GM23338 (cell line): ENCODE data around the gene PRKACA. TPM values are rescaled to one million over a fixed set of nuclear protein-coding genes. Genes with fewer than 3 reads are reported as not detected.
"Not testable (repeated sequence)": the region's sequence is repeated elsewhere in the genome, so short reads cannot be mapped to it uniquely, and the experiment has no call there.

ENCODE experiments used
- ATAC-seq: fragments of 200-7000 bp; cut with Tn5 transposase; 3 replicates; pipeline ENCODE4 v1.9.1; 2020
- DNase-seq: peaks from one replicate; pipeline ENCODE4 v3.0.0-alpha.2; 2015; ENCODE audit warnings: low spot score
- H2AFZ ChIP-seq: fragments of 200-600 bp; sonication (generic); 2 replicates; pipeline ENCODE4 v1.8.0; 2016; ENCODE audit warnings: antibody characterized with exemption, mild to moderate bottlenecking, moderate library complexity
- H3F3A ChIP-seq: fragments of 200-600 bp; sonication (generic); replicated peaks from 2 replicates; pipeline ENCODE4 v1.8.0; 2017; ENCODE audit warnings: antibody characterized with exemption, mixed run types, low read depth
- H3K27ac ChIP-seq: fragments of 200-600 bp; sonication (generic); 2 replicates; pipeline ENCODE4 v1.6.1; 2016; ENCODE audit warnings: low read depth
- H3K27me3 ChIP-seq: fragments of 200-600 bp; sonication (generic); 2 replicates; pipeline ENCODE4 v1.8.0; 2016; ENCODE audit warnings: mild to moderate bottlenecking, mixed run types, moderate library complexity; ENCODE audit not compliant: insufficient read depth
- H3K36me3 ChIP-seq: fragments of 200-600 bp; sonication (generic); 2 replicates; pipeline ENCODE4 v1.8.0; 2016; ENCODE audit warnings: mild to moderate bottlenecking; ENCODE audit not compliant: insufficient read depth
- H3K4me1 ChIP-seq: fragments of 200-600 bp; sonication (generic); 2 replicates; pipeline ENCODE4 v1.8.0; 2016; ENCODE audit warnings: mild to moderate bottlenecking, moderate library complexity; ENCODE audit not compliant: insufficient read depth
- H3K4me2 ChIP-seq: fragments of 200-600 bp; sonication (generic); 2 replicates; pipeline ENCODE4 v1.7.1; 2017; ENCODE audit warnings: mixed run types
- H3K4me3 ChIP-seq: fragments of 200-600 bp; sonication (generic); 2 replicates; pipeline ENCODE4 v1.6.1; 2016; ENCODE audit warnings: mixed run types
- H3K79me2 ChIP-seq: fragments of 200-600 bp; sonication (generic); replicated peaks from 2 replicates; pipeline ENCODE4 v1.8.0; 2017; ENCODE audit warnings: mild to moderate bottlenecking; ENCODE audit not compliant: insufficient read depth
- H3K9me2 ChIP-seq: fragments of 200-600 bp; sonication (generic); 2 replicates; pipeline ENCODE4 v1.8.0; 2017; ENCODE audit not compliant: insufficient read depth
- H4K20me1 ChIP-seq: fragments of 200-600 bp; sonication (generic); replicated peaks from 2 replicates; pipeline ENCODE4 v1.8.0; 2017; ENCODE audit warnings: mild to moderate bottlenecking; ENCODE audit not compliant: insufficient read depth
- H3K27ac Mint-ChIP-seq: 2 replicates; pipeline ENCODE4 v1.8.0; 2020; ENCODE audit warnings: inconsistent platforms, mild to moderate bottlenecking, moderate library complexity, mixed read lengths
- H3K27me3 Mint-ChIP-seq: 3 replicates; pipeline ENCODE4 v1.8.0; 2022; ENCODE audit warnings: low read depth, mild to moderate bottlenecking, moderate library complexity, mixed read lengths, inconsistent platforms; ENCODE audit not compliant: insufficient read depth, poor library complexity
- H3K36me3 Mint-ChIP-seq: 3 replicates; pipeline ENCODE4 v1.8.0; 2021; ENCODE audit warnings: low read depth, mild to moderate bottlenecking, inconsistent platforms, moderate library complexity, mixed read lengths
- H3K4me1 Mint-ChIP-seq: 3 replicates; pipeline ENCODE4 v1.8.0; 2020; ENCODE audit warnings: mild to moderate bottlenecking, inconsistent platforms, mixed read lengths
- H3K4me3 Mint-ChIP-seq: 3 replicates; pipeline ENCODE4 v1.8.0; 2021; ENCODE audit warnings: moderate library complexity, mild to moderate bottlenecking, inconsistent platforms, mixed read lengths
- H3K9me3 Mint-ChIP-seq: 3 replicates; pipeline ENCODE4 v1.8.0; 2020; ENCODE audit warnings: moderate library complexity, mild to moderate bottlenecking, inconsistent platforms, mixed read lengths
- CREB1 ChIP-seq: fragments of 250-450 bp; sonication (Bioruptor Pico); IDR thresholded peaks from 2 replicates; pipeline ENCODE4 v1.5.0; 2020; ENCODE audit warnings: low read depth, mild to moderate bottlenecking, moderate library complexity
- ETS1 ChIP-seq: IDR thresholded peaks from 2 replicates; pipeline ENCODE4 v1.6.1; 2016; ENCODE audit warnings: antibody characterized with exemption
- EZH2 ChIP-seq: fragments of 200-600 bp; sonication (generic); IDR thresholded peaks from one replicate; pipeline ENCODE4 v1.8.0; 2017; ENCODE audit warnings: antibody characterized with exemption, mild to moderate bottlenecking, low read depth; ENCODE audit not compliant: unreplicated experiment
- EZH2phosphoT487 ChIP-seq: fragments of 200-600 bp; sonication (generic); IDR thresholded peaks from one replicate; pipeline ENCODE4 v1.8.1; 2018; ENCODE audit warnings: antibody characterized with exemption; ENCODE audit not compliant: unreplicated experiment
- JUNB ChIP-seq: IDR thresholded peaks from one replicate; pipeline ENCODE4 v1.6.1; 2016; ENCODE audit warnings: antibody characterized with exemption; ENCODE audit not compliant: unreplicated experiment
- NANOG ChIP-seq: IDR thresholded peaks from 2 replicates; pipeline ENCODE4 v1.6.1; 2016; ENCODE audit warnings: antibody characterized with exemption, borderline replicate concordance
- ZNF331 ChIP-seq: fragments of 250-450 bp; sonication (Bioruptor Pico); IDR thresholded peaks from 2 replicates; pipeline ENCODE4 v1.5.0; 2020; ENCODE audit warnings: low read depth, mild to moderate bottlenecking, moderate library complexity
- polyA plus RNA-seq: library from polyadenylated mRNA; unstranded; fragments of >200 nt; fragmentation: Nextera tagmentation; extraction: Ambion mirVana; gene quantifications from 2 replicates; pipeline ENCODE4 v1.2.1, GENCODE V29; 2016
- total RNA-seq: library from RNA; depleted of rRNA; stranded (reverse); fragments of >200 nt; shearing (Covaris generic); gene quantifications from 2 replicates; pipeline ENCODE4 v1.2.3, GENCODE V29; 2014

Gene PRKACA
- total and polyA plus RNA-seq, 2 experiments from 2014 or later = 13.0 to 31.3 TPM

DNA sequence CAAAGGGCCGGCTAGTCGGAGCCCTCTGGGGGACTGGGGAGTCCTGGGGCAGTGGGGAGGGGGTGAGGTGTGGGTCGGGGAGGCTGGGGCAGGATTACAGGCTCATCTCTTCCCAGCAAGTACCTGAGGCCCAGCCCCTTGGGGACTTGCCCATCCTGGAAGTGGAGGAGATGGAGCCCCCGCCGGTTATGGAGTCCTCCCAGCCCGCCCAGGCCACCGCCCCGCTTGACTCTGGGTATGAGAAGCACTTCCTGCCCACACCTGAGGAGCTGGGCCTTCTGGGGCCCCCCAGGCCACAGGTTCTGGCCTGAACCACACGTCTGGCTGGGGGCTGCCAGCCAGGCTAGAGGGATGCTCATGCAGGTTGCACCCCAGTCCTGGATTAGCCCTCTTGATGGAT lies 65.6 kb downstream of the PRKACA start:
- Histone ChIP-seq H3K79me2 (no peaks in the 10 kb centered on the region), H3K36me3 (no peaks in the 10 kb centered on the region), H3K4me2 (no peak overlapping the region), H3K27me3 (no peaks in the 10 kb centered on the region), H3K4me1 (no peaks in the 10 kb centered on the region), H4K20me1 (no peaks in the 10 kb centered on the region; the same call in 1 of the 2 replicates), H3K27ac (no peak overlapping the region), H3K9me2 (no peaks in the 10 kb centered on the region), H3F3A (no peaks in the 10 kb centered on the region; the same call in 1 of the 2 replicates), H3K4me3 (no peak overlapping the region), H2AFZ (no peak overlapping the region)
- Mint-ChIP-seq H3K9me3 (peaks cover 8% of the 10 kb centered on the region; the same call in 2 of the 3 replicates), H3K4me3 (no peak overlapping the region), H3K27me3 (peaks cover 11% of the 10 kb centered on the region), H3K36me3 (peaks cover 32% of the 10 kb centered on the region), H3K4me1 (peaks cover 3% of the 10 kb centered on the region; the same call in 1 of the 3 replicates), H3K27ac (no peak overlapping the region)
- no peak for ATAC-seq
- no peak for DNase-seq
- TF ChIP-seq EZH2phosphoT487 (no peak), ETS1 (no peak), ZNF331 (no peak), NANOG (no peak), EZH2 (no peak)

DNA sequence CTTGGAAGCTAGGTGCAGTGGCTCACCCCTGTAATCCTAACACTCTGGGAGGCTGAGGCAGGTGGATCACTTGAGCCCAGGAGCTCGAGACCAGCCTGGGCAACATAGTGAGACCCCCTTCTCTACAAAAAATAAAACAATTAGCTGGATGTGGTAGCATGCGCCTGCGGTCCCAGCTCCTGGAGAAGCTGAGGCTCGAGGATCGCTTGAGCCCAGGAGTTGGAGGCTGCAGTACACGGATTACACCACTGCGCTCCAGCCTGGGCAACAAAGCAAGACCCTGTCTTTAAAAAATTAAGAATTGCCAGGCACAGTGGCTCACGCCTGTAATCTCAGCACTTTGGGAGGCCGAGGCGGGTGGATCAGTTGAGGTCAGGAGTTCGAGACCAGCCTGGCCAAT lies 66.6 kb downstream of the PRKACA start:
- H4K20me1 ChIP-seq, H3K79me2 ChIP-seq, H3K4me1 ChIP-seq, H3K4me3 ChIP-seq, DNase-seq, H3K4me2 ChIP-seq, H2AFZ ChIP-seq, H3K4me1 Mint-ChIP-seq, H3K9me2 ChIP-seq, H3F3A ChIP-seq, H3K27me3 Mint-ChIP-seq, H3K27ac ChIP-seq, ATAC-seq, H3K36me3 ChIP-seq, H3K27ac Mint-ChIP-seq, H3K4me3 Mint-ChIP-seq, H3K27me3 ChIP-seq, H3K9me3 Mint-ChIP-seq: not testable (repeated sequence)
- peaks cover 33% of the 10 kb centered on the region for H3K36me3 Mint-ChIP-seq

- no peaks in the 10 kb centered on the region; the same call in 1 of the 2 replicates for H4K20me1 ChIP-seq
These were observed 67.0 kb downstream of the PRKACA start for GRCh38 chr19:14050512-14050911.

More at GRCh38 chr19:14050512-14050911, 67.0 kb downstream of the PRKACA start:
- peaks cover 8% of the 10 kb centered on the region; the same call in 2 of the 3 replicates for H3K9me3 Mint-ChIP-seq
- H3K9me2 ChIP-seq = no peaks in the 10 kb centered on the region
- no peak overlapping the region for H2AFZ ChIP-seq
- H3K4me2 ChIP-seq = no peak overlapping the region
- H3K27ac Mint-ChIP-seq = no peak overlapping the region
- no peaks in the 10 kb centered on the region for H3K27me3 ChIP-seq
- H3K4me1 ChIP-seq = no peaks in the 10 kb centered on the region
- no peaks in the 10 kb centered on the region for H3K36me3 ChIP-seq
- no peak overlapping the region; the same call in 2 of the 3 replicates for H3K4me3 Mint-ChIP-seq
- DNase-seq (no peak), ATAC-seq (no peak)
- H3K27ac ChIP-seq = no peak overlapping the region
- H3K4me3 ChIP-seq = no peak overlapping the region
- no peaks in the 10 kb centered on the region for H3F3A ChIP-seq
- H3K27me3 Mint-ChIP-seq = peaks cover 8% of the 10 kb centered on the region
- H3K36me3 Mint-ChIP-seq = peaks cover 35% of the 10 kb centered on the region
- H3K79me2 ChIP-seq = no peaks in the 10 kb centered on the region
- no peak for TF ChIP-seq JUNB
- TF ChIP-seq EZH2 = no peak
- no peak for TF ChIP-seq CREB1
- H3K4me1 Mint-ChIP-seq = no peaks in the 10 kb centered on the region
